HG02623 (cell line): Measurements from ENCODE around the gene NAV1.
"Not testable (repeated sequence)": the region's sequence is repeated elsewhere in the genome, so short reads cannot be mapped to it uniquely, and the experiment has no call there.

Experiments used
- ATAC-seq: cut with Tn5 transposase; IDR thresholded peaks from one replicate; pipeline ENCODE4 v1.9.1; 2021; ENCODE audit warnings: moderate library complexity; ENCODE audit not compliant: unreplicated experiment

NAV1 gene

GRCh38 chr1:201543871-201544642, 5.1 kb downstream of the NAV1 start:
- no peak for ATAC-seq

GRCh38 chr1:201544710-201545109, 5.8 kb downstream of the NAV1 start:
- ATAC-seq: no peak

GRCh38 chr1:201545851-201546492, 7.0 kb downstream of the NAV1 start:
- ATAC-seq: no peak

- ATAC-seq: not testable (repeated sequence)
Observed at GRCh38 chr1:201549522-201549921, 10.6 kb downstream of the NAV1 start.

- no peak for ATAC-seq
Observed at GRCh38 chr1:201551096-201551495, 12.2 kb downstream of the NAV1 start.

- ATAC-seq: no peak
Observed at GRCh38 chr1:201551877-201552731, 13.2 kb downstream of the NAV1 start.

GRCh38 chr1:201552941-201553351, 14.0 kb downstream of the NAV1 start:
- no peak for ATAC-seq

- no peak for ATAC-seq
Observed at GRCh38 chr1:201553496-201554189, 14.7 kb downstream of the NAV1 start.

- no peak for ATAC-seq
Observed at GRCh38 chr1:201554190-201554600, 15.3 kb downstream of the NAV1 start.

GRCh38 chr1:201554789-201555592, 16.1 kb downstream of the NAV1 start:
- no peak for ATAC-seq

- ATAC-seq: no peak
Observed at GRCh38 chr1:201555593-201555945, 16.6 kb downstream of the NAV1 start.

GRCh38 chr1:201556841-201557571, 18.1 kb downstream of the NAV1 start:
- no peak for ATAC-seq

- ATAC-seq: no peak
Observed at GRCh38 chr1:201557572-201557958, 18.6 kb downstream of the NAV1 start.

GRCh38 chr1:201559679-201560162, 20.8 kb downstream of the NAV1 start:
- ATAC-seq: peak; percentile 88

GRCh38 chr1:201560328-201561194, 21.6 kb downstream of the NAV1 start:
- ATAC-seq: no peak

GRCh38 chr1:201561195-201561564, 22.3 kb downstream of the NAV1 start:
- no peak for ATAC-seq

- no peak for ATAC-seq
Observed at GRCh38 chr1:201561601-201562000, 22.7 kb downstream of the NAV1 start.

- no peak for ATAC-seq
Observed at GRCh38 chr1:201562257-201562656, 23.3 kb downstream of the NAV1 start.
